Measurements from ENCODE around the gene DTHD1. TPM values are rescaled to one million over a fixed set of nuclear protein-coding genes. Genes with fewer than 3 reads are reported as not detected.

DTHD1 gene
- total RNA-seq, 1 donor from 2014 or later, result not detected

GRCh38 chr4:36317721-36318120 lies 36.3 kb downstream of the DTHD1 start:
- Histone ChIP-seq H3K36me3 (ENCODE audit: insufficient read depth, low read length) (no peaks in the 10 kb centered on the region), H3K27me3 (ENCODE audit: insufficient read depth, low read length) (peaks cover 2% of the 10 kb centered on the region), H3K9ac (ENCODE audit: low read length) (no peak overlapping the region), H3K4me1 (ENCODE audit: insufficient read depth, low read length) (no peaks in the 10 kb centered on the region), H3K4me3 (ENCODE audit: insufficient read depth, low read depth, low read length) (no peak overlapping the region), H3K9me3 (ENCODE audit: insufficient read depth, low read depth, low read length) (no peaks in the 10 kb centered on the region), H3K79me2 (ENCODE audit: insufficient read depth, low read length) (no peaks in the 10 kb centered on the region), H2AFZ (ENCODE audit: low read depth, low read length) (no peak overlapping the region), H4K20me1 (ENCODE audit: insufficient read depth, low read length) (no peaks in the 10 kb centered on the region), H3K27ac (ENCODE audit: low read depth, low read length) (no peak overlapping the region), H3K4me2 (ENCODE audit: low read length) (no peak overlapping the region)
- FAIRE-seq (no peak), DNase-seq (ENCODE audit: low read depth) (peak; percentile 30)
- Mint-ChIP-seq H3K27me3 (ENCODE audit: low read depth, unreplicated experiment) (no peaks in the 10 kb centered on the region), H3K36me3 (ENCODE audit: low read depth, unreplicated experiment) (no peaks in the 10 kb centered on the region), H3K4me3 (ENCODE audit: unreplicated experiment) (no peak overlapping the region), H3K9me3 (ENCODE audit: unreplicated experiment) (no peaks in the 10 kb centered on the region), H3K4me1 (ENCODE audit: low read depth, unreplicated experiment) (no peaks in the 10 kb centered on the region), H3K27ac (ENCODE audit: unreplicated experiment) (no peak overlapping the region)
- no peak for TF ChIP-seq EZH2 (IDR thresholded peaks at IDR 0.05; ENCODE audit: insufficient read depth, low read length)
- TF ChIP-seq CTCF (IDR thresholded peaks at IDR 0.05; ENCODE audit: insufficient read depth, low read depth, low read length), result no peak

GRCh38 chr4:36320117-36320896 lies 38.9 kb downstream of the DTHD1 start:
- no peaks in the 10 kb centered on the region for H3K79me2 ChIP-seq (ENCODE audit: insufficient read depth, low read length)
- H3K9ac ChIP-seq (ENCODE audit: low read length), result no peak overlapping the region
- DNase-seq (ENCODE audit: low read depth) (no peak), FAIRE-seq (no peak)
- H2AFZ ChIP-seq (ENCODE audit: low read depth, low read length), result no peak overlapping the region
- H3K9me3 Mint-ChIP-seq (ENCODE audit: unreplicated experiment), result no peaks in the 10 kb centered on the region
- no peak overlapping the region for H3K27ac Mint-ChIP-seq (ENCODE audit: unreplicated experiment)
- no peaks in the 10 kb centered on the region for H3K27me3 Mint-ChIP-seq (ENCODE audit: low read depth, unreplicated experiment)
- H3K4me2 ChIP-seq (ENCODE audit: low read length), result no peak overlapping the region
- H3K27ac ChIP-seq (ENCODE audit: low read depth, low read length), result no peak overlapping the region
- no peak overlapping the region for H3K4me3 Mint-ChIP-seq (ENCODE audit: unreplicated experiment)
- TF ChIP-seq CTCF (IDR thresholded peaks at IDR 0.05; ENCODE audit: insufficient read depth, low read depth, low read length), result no peak
- no peak for TF ChIP-seq EZH2 (IDR thresholded peaks at IDR 0.05; ENCODE audit: insufficient read depth, low read length)
- no peaks in the 10 kb centered on the region for H3K4me1 Mint-ChIP-seq (ENCODE audit: low read depth, unreplicated experiment)
- H3K4me1 ChIP-seq (ENCODE audit: insufficient read depth, low read length), result no peaks in the 10 kb centered on the region
- no peaks in the 10 kb centered on the region for H3K36me3 ChIP-seq (ENCODE audit: insufficient read depth, low read length)
- no peaks in the 10 kb centered on the region for H4K20me1 ChIP-seq (ENCODE audit: insufficient read depth, low read length)
- no peaks in the 10 kb centered on the region for H3K9me3 ChIP-seq (ENCODE audit: insufficient read depth, low read depth, low read length)
- H3K4me3 ChIP-seq (ENCODE audit: insufficient read depth, low read depth, low read length), result no peak overlapping the region
- H3K27me3 ChIP-seq (ENCODE audit: insufficient read depth, low read length), result peaks cover 2% of the 10 kb centered on the region
- H3K36me3 Mint-ChIP-seq (ENCODE audit: low read depth, unreplicated experiment), result no peaks in the 10 kb centered on the region

- H3K9me3 Mint-ChIP-seq (ENCODE audit: unreplicated experiment), result no peaks in the 10 kb centered on the region
- H3K27me3 Mint-ChIP-seq (ENCODE audit: low read depth, unreplicated experiment), result no peaks in the 10 kb centered on the region
- no peaks in the 10 kb centered on the region for H3K79me2 ChIP-seq (ENCODE audit: insufficient read depth, low read length)
- no peak overlapping the region for H3K9ac ChIP-seq (ENCODE audit: low read length)
- H3K27ac Mint-ChIP-seq (ENCODE audit: unreplicated experiment), result no peak overlapping the region
- no peaks in the 10 kb centered on the region for H3K9me3 ChIP-seq (ENCODE audit: insufficient read depth, low read depth, low read length)
- FAIRE-seq (no peak), DNase-seq (ENCODE audit: low read depth) (no peak)
- H3K4me3 ChIP-seq (ENCODE audit: insufficient read depth, low read depth, low read length), result no peak overlapping the region
- no peak overlapping the region for H3K4me2 ChIP-seq (ENCODE audit: low read length)
- H3K36me3 Mint-ChIP-seq (ENCODE audit: low read depth, unreplicated experiment), result no peaks in the 10 kb centered on the region
- no peaks in the 10 kb centered on the region for H4K20me1 ChIP-seq (ENCODE audit: insufficient read depth, low read length)
- no peak overlapping the region for H3K4me3 Mint-ChIP-seq (ENCODE audit: unreplicated experiment)
- H3K4me1 Mint-ChIP-seq (ENCODE audit: low read depth, unreplicated experiment), result no peaks in the 10 kb centered on the region
- H3K4me1 ChIP-seq (ENCODE audit: insufficient read depth, low read length), result no peaks in the 10 kb centered on the region
- TF ChIP-seq CTCF (IDR thresholded peaks at IDR 0.05; ENCODE audit: insufficient read depth, low read depth, low read length) (no peak), EZH2 (IDR thresholded peaks at IDR 0.05; ENCODE audit: insufficient read depth, low read length) (no peak)
- H2AFZ ChIP-seq (ENCODE audit: low read depth, low read length), result no peak overlapping the region
- H3K27me3 ChIP-seq (ENCODE audit: insufficient read depth, low read length), result peaks cover 2% of the 10 kb centered on the region
- H3K27ac ChIP-seq (ENCODE audit: low read depth, low read length), result no peak overlapping the region
- no peaks in the 10 kb centered on the region for H3K36me3 ChIP-seq (ENCODE audit: insufficient read depth, low read length)
These were observed 39.8 kb downstream of the DTHD1 start for GRCh38 chr4:36321176-36321575.

All from astrocyte (in vitro differentiated cells and primary cell).